IMR-90 (cell line): ENCODE measurements around the gene KCNIP1.

Source experiments
- BHLHE40 ChIP-seq: fragments of 150-350 bp; IDR thresholded peaks from 2 replicates; pipeline ENCODE4 v1.6.1; 2016; ENCODE audit warnings: mild to moderate bottlenecking, low read depth, low read length
- CTCF ChIP-seq: conservative IDR thresholded peaks from 2 replicates; pipeline ENCODE4 v1.5.1; 2012; ENCODE audit warnings: mild to moderate bottlenecking, low read depth, low read length, improper control_type of control experiment
- POLR2A ChIP-seq: IDR thresholded peaks from 2 replicates; pipeline ENCODE4 v1.6.1; 2012; ENCODE audit warnings: mild to moderate bottlenecking, low read depth, low read length
- TF ChIP-seq, protein P1 (sequence below): fragments of 150-350 bp; IDR thresholded peaks from 2 replicates; pipeline ENCODE4 v1.6.1; 2017; ENCODE audit warnings: mild to moderate bottlenecking, antibody characterized with exemption, low read length, low read depth

- TF ChIP-seq CTCF (no peak), POLR2A (no peak), BHLHE40 (no peak)
- TF ChIP-seq, protein P1, sequence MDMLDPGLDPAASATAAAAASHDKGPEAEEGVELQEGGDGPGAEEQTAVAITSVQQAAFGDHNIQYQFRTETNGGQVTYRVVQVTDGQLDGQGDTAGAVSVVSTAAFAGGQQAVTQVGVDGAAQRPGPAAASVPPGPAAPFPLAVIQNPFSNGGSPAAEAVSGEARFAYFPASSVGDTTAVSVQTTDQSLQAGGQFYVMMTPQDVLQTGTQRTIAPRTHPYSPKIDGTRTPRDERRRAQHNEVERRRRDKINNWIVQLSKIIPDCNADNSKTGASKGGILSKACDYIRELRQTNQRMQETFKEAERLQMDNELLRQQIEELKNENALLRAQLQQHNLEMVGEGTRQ = no peak
These were observed 242.5 kb downstream of the KCNIP1 start for GRCh38 chr5:170746075-170746960.
